Activated T-helper 1 cell treated with anti-CD3 and anti-CD28 coated beads, Interleukin-12 subunit alpha, Interleukin-12 subunit beta, Interleukin-2, Interleukin-4 antibody, amounts not matched to agents 30 ng/mL and 10 ng/mL and 1 ng/mL, durations not matched to agents 14 hours and 24 hours and 36 hours (primary cell): ENCODE data around the gene ARID4A. TPM values are rescaled to one million over a fixed set of nuclear protein-coding genes. Genes with fewer than 3 reads are reported as not detected.
"Not testable (repeated sequence)": the region's sequence is repeated elsewhere in the genome, so short reads cannot be mapped to it uniquely, and the experiment has no call there.

Experiments used
- DNase-seq: peaks from one replicate; pipeline ENCODE4 v3.0.0; 2021; ENCODE audit warnings: low spot score
- H3K27ac Mint-ChIP-seq: one replicate; pipeline ENCODE4 v1.8.0; 2021; ENCODE audit warnings: mild to moderate bottlenecking, mixed read lengths
- H3K27me3 Mint-ChIP-seq: one replicate; pipeline ENCODE4 v1.8.0; 2022; ENCODE audit warnings: mild to moderate bottlenecking, moderate library complexity, mixed read lengths; ENCODE audit not compliant: insufficient read depth
- H3K36me3 Mint-ChIP-seq: one replicate; pipeline ENCODE4 v1.8.0; 2021; ENCODE audit warnings: low read depth, mixed read lengths
- H3K4me1 Mint-ChIP-seq: one replicate; pipeline ENCODE4 v1.8.0; 2021; ENCODE audit warnings: low read depth, mixed read lengths
- H3K4me3 Mint-ChIP-seq: one replicate; pipeline ENCODE4 v1.8.0; 2021; ENCODE audit warnings: mild to moderate bottlenecking, moderate library complexity, mixed read lengths
- H3K9me3 Mint-ChIP-seq: one replicate; pipeline ENCODE4 v1.8.0; 2021; ENCODE audit warnings: mixed read lengths
- intact Hi-C: fragments of 100-400 bp; cut with micrococcal nuclease; formaldehyde crosslinking; loops from one replicate; pipeline ENCODE4 v1.15.1; 2024
- total RNA-seq: library from RNA; stranded (reverse); gene quantifications from 2 replicates; pipeline ENCODE4 v1.2.3, GENCODE V29; 2022

Gene ARID4A
- total RNA-seq, 1 donor from 2014 or later, result 21.4 TPM

DNA sequence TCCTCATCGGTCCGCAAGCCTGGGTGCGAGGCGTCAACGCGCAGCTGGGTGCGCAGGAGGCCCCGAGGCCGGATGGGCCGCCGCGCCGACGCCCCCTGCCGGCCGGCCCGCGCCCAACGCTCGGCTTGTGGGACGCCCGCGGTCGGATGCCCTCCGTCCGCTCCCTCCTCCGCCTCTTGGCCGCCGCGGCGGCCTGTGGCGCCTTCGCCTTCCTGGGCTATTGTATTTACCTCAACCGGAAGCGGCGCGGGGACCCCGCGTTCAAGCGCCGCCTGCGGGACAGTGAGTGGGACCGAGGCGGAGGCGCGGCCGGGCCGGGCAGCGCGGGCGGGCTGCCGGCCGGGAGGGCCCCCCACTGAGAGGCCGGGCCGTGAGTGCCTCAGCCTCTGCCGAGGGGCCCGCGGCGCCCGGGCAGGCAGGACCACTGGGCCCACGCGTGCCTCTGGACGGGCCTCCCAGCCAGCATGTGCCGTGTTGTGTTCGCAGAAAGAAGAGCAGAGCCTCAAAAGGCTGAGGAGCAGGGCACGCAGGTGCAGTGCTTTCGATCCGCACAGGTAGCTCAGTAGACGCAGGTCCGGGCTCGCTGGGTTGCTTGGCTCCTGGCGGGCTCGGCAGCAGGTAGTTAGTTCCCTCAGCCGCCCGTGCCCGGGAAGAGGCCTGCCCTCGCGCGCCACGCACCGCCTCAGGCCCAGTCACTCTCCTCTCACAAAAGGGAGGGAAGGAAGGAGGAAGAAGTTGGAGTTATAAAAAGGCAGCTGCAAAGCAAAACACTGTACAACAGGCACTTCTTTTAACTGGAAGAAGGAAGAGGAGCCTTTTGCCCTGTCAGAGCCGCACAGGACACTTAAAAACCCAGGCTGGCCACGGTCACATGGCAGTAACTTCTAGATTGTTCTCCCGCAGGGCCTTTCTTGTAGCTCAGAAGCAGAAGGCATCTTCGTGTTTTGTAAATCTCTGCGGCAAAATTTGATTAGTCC lies 97.7 kb downstream of the ARID4A start, which contains the start of gene TOMM20L:
TSS of gene TOMM20L (plus strand) at position 119 of the 977 bp plus-strand sequence. CDS start at position 147, 28 bp downstream.
- Mint-ChIP-seq H3K27ac (peak within 1 kb of the TSS; percentile 7), H3K36me3 (peaks cover 4% of the 10 kb centered on the region)

DNA sequence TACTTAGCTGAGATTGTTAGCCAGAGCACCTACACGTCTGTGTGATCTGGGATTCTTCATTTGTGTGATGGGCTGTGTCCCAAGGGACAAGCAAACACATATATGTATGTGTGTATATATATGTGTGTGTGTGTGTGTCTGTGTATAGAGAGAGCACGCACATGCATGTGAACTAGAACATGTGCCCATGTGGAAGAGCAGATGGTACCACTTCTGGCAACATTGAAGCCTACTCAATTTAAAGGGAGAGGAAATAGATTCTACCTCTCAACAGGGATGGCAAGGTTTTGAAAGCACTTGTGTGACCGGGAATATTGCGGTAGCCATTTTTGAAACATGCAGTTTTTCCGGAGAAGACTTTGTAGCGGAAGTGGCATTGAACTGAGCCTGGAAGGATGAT lies 98.8 kb downstream of the ARID4A start:
- H3K4me3 Mint-ChIP-seq, result peak overlapping the region; percentile 32

More for the DNA sequence above, 97.7 kb downstream of the ARID4A start, which contains the start of gene TOMM20L:
- Mint-ChIP-seq H3K4me3 (peak within 1 kb of the TSS; percentile 67), H3K4me1 (peaks cover 13% of the 10 kb centered on the region), H3K9me3 (no peaks in the 10 kb centered on the region), H3K27me3 (peaks cover 6% of the 10 kb centered on the region)
- intact Hi-C loops, result loop anchor here (1.0 to 5.0 kb wide), 4 partner anchors 31 to 289 kb away; partner anchors contain the start of genes KIAA0586 and TIMM9
- peak; percentile 66 for DNase-seq

DNA sequence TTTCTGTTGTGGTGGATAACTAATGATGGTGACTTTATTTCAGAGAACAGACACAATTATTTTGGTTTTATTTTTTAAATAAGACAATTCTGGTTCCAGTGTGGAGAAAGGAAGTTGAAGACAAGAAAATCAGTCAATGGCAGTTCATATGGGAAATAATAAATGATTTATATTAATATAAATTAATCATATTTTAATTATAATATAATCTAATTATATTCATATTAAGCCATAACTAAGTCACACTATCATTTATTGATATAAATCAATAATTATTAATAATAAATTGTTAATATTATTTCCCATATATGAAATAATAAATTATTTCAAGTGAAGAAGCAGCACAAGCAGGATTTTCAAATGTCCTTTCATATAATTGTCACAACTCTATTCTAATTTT lies 100.1 kb downstream of the ARID4A start:
- Mint-ChIP-seq H3K4me1 (peaks cover 9% of the 10 kb centered on the region), H3K4me3 (no peak overlapping the region), H3K9me3 (no peaks in the 10 kb centered on the region), H3K27me3 (peaks cover 4% of the 10 kb centered on the region), H3K27ac (no peak overlapping the region), H3K36me3 (peaks cover 7% of the 10 kb centered on the region)
- intact Hi-C loops, result loop anchor here (5.0 kb wide), 1 partner anchor 291 kb away; no protein-coding TSS in a partner anchor
- no peak for DNase-seq

More for the DNA sequence above, 98.8 kb downstream of the ARID4A start:
- no peak overlapping the region for H3K27ac Mint-ChIP-seq
- peaks cover 7% of the 10 kb centered on the region for H3K36me3 Mint-ChIP-seq
- no peak for DNase-seq
- peaks cover 9% of the 10 kb centered on the region for H3K4me1 Mint-ChIP-seq
- intact Hi-C loops, result loop anchor here (5.0 kb wide), 1 partner anchor 290 kb away; no protein-coding TSS in a partner anchor
- no peaks in the 10 kb centered on the region for H3K9me3 Mint-ChIP-seq
- H3K27me3 Mint-ChIP-seq, result peaks cover 6% of the 10 kb centered on the region

DNA sequence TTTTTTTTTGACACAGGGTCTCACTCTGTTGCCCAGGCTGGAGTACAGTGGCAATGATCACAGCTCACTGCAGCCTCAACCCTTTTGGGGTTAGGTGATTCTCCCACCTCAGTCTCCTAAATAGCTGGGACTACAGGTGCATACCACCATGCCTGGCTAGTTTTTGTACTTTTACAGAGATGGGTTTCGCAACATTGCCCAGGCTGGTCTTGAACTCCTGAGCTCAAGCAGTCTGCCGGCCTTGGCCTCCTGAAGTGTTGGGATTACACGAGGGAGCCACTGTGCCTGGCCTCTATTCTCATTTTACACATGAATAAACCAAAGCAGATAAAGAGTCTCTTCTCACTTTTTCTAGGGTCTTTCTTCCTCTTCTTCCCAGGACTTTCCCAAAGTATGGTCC lies 100.5 kb downstream of the ARID4A start:
- no peaks in the 10 kb centered on the region for H3K9me3 Mint-ChIP-seq
- peaks cover 9% of the 10 kb centered on the region for H3K4me1 Mint-ChIP-seq
- no peak for DNase-seq
- H3K4me3 Mint-ChIP-seq, result no peak overlapping the region
- H3K27me3 Mint-ChIP-seq, result peaks cover 4% of the 10 kb centered on the region
- no peak overlapping the region for H3K27ac Mint-ChIP-seq
- peaks cover 7% of the 10 kb centered on the region for H3K36me3 Mint-ChIP-seq
- intact Hi-C loops, result loop anchor here (5.0 kb wide), 1 partner anchor 292 kb away; no protein-coding TSS in a partner anchor

DNA sequence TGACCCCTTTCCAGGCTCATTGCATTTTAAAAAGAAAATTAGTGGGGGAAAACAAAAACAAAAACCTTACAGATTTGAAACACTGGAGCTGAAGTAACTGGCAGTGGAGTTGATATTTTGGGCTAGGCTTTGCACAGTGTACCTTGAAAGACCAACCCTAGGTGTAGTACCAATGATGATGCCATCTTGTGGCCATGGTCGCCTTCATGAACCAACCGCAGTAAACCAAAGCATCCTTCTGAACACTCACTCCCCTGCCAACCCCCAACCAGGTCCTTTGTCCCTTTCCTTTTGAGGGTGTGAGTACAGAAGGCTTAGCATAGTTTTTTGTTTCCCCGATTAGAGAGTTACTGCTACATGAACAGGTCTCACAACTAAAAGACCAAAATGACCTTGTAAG lies 103.2 kb downstream of the ARID4A start:
- no peak overlapping the region for H3K27ac Mint-ChIP-seq
- no peaks in the 10 kb centered on the region for H3K9me3 Mint-ChIP-seq
- H3K36me3 Mint-ChIP-seq, result peaks cover 9% of the 10 kb centered on the region
- H3K27me3 Mint-ChIP-seq, result no peaks in the 10 kb centered on the region
- no peak for DNase-seq
- no peak overlapping the region for H3K4me3 Mint-ChIP-seq
- intact Hi-C loops, result no loop called here
- H3K4me1 Mint-ChIP-seq, result no peaks in the 10 kb centered on the region

DNA sequence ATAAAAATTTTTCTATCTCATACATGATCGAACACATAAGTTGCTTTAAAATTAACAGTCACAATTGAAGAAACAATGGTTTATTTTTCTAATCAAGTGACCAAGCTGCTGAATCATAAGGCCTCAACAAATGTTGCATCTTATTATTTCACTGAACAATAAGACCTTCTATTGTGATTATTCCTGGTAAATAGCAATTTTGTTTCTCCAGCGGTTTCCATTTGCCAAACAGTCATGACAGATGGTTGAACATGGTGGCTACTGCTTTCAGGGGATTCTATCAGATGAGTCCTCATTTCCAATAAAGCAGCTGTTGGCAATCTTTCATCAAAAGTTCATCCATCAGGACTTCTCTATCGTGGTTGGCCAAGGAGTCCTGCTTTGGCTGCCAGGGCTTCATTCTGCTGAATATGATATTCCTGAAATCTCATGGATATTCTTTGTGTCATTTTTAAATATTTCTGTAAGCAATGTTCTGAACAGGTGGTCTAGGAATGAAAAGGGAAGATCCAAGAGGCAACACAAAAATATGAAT lies 110.4 kb downstream of the ARID4A start:
- H3K4me3 Mint-ChIP-seq, result no peak overlapping the region
- no peaks in the 10 kb centered on the region for H3K4me1 Mint-ChIP-seq
- peaks cover 24% of the 10 kb centered on the region for H3K36me3 Mint-ChIP-seq
- intact Hi-C loops, result no loop called here
- no peak for DNase-seq
- no peaks in the 10 kb centered on the region for H3K27me3 Mint-ChIP-seq
- no peaks in the 10 kb centered on the region for H3K9me3 Mint-ChIP-seq
- no peak overlapping the region for H3K27ac Mint-ChIP-seq

DNA sequence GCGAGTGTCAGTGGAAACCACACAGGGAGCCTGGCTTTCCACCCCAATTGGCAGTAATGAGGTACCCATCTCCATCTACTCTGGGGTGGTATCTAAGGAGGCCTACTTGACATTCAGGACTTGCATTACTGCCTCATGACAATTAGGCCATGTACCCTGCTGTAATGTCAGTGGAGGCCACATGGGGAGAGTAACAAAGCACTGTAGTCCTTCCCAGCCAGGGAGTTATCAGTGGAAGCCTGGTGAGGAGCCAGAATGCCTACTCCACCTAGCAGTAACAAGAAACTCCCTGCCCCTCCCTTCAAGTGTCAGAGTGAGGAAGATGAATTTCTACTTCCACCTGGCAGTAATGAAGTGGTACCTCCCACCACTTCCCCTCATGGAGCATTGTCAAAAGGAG lies 116.5 kb downstream of the ARID4A start:
- Mint-ChIP-seq H3K4me1 (peaks cover 20% of the 10 kb centered on the region), H3K27me3 (no peaks in the 10 kb centered on the region), H3K4me3 (no peak overlapping the region), H3K27ac (peak overlapping the region; percentile 16), H3K36me3 (peaks cover 46% of the 10 kb centered on the region), H3K9me3 (no peaks in the 10 kb centered on the region)
- intact Hi-C loops, result no loop called here
- no peak for DNase-seq

DNA sequence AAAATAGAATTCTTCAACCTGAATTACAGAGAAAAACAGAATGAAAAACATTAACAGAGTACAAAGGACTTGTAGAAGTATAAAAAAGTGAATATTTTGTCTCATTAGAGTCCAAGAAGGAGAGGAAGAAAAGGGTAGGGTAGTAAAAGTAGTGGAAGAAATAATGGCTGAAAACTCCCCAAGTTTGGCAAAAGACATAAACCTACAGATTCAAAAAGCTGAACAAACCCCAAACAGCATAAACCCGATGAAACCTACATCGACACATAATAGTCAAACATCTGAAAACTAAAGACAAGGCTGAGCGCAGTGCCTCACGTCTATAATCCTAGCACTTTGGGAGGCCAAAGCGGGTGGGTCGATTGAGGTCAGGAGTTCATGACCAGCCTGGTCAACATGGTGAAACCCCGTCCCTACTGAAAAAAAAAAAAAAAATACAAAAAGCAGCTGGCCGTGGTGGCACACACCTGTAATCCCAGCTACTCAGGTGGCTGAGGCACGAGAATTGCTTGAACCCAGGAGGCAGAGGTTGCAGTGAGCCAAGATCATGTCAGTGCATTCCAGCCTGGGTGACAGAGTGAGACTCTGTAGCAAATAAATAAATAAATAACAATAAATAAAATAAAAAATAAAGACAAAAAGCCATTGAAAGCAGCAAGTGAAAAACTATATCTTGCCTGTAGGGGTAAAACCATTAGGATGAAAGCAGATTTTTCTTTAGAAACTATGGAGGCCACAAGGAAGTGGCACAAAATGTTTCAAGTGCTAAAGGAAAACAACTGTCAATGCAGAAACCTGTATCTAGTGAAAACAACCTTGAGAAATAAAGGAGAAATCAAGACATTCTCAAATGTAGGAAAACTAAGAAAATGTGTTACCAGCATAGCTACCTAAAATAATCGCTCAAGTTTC lies 117.5 kb downstream of the ARID4A start:
- peaks cover 20% of the 10 kb centered on the region for H3K4me1 Mint-ChIP-seq
- H3K27ac Mint-ChIP-seq, result peak overlapping the region; percentile 7

DNA sequence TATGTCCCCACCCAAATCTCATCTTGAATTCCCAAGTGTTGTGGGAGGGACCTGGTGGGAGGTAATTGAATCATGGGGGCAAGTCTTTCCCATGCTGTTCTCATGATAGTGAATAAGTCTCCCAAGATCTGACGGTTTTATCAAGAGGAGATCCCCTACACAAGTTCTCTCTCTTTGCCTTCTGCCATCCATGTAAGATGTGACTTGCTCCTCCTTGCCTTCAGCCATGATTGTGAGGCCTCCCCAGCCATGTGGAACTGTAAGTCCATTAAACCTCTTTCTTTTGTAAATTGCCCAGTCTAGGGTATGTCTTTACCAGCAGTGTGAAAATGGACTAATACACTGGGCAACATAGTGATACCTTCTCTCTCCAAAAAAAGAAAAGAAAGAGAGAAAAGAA lies 118.6 kb downstream of the ARID4A start:
- DNase-seq, intact Hi-C loops, H3K4me3 Mint-ChIP-seq, H3K9me3 Mint-ChIP-seq, H3K27me3 Mint-ChIP-seq, H3K27ac Mint-ChIP-seq: not testable (repeated sequence)
- H3K36me3 Mint-ChIP-seq, result peaks cover 53% of the 10 kb centered on the region
- peaks cover 20% of the 10 kb centered on the region for H3K4me1 Mint-ChIP-seq

More for the DNA sequence above, 117.5 kb downstream of the ARID4A start:
- intact Hi-C loops, result no loop called here
- Mint-ChIP-seq H3K36me3 (peaks cover 51% of the 10 kb centered on the region), H3K27me3 (no peaks in the 10 kb centered on the region), H3K9me3 (no peaks in the 10 kb centered on the region), H3K4me3 (no peak overlapping the region)
- no peak for DNase-seq

Other genes starting within 250 kb of the ARID4A start
- gene ARMH4, start 146.3 kb upstream of the ARID4A start, total RNA-seq, result not detected in 2 replicates
- 38.3 and 40.3 TPM in 2 replicates for gene ACTR10, start 98.4 kb upstream of the ARID4A start, total RNA-seq
- gene PSMA3, start 53.7 kb upstream of the ARID4A start, total RNA-seq, result 453 and 500 TPM in 2 replicates
- not detected in 2 replicates for gene TOMM20L, start 97.4 kb downstream of the ARID4A start, total RNA-seq
- gene TIMM9, start 129.0 kb downstream of the ARID4A start, total RNA-seq, result 66.5 and 67.4 TPM in 2 replicates
- gene KIAA0586, start 129.2 kb downstream of the ARID4A start, total RNA-seq, result 19.7 and 19.8 TPM in 2 replicates